ENCODE results near the gene ZNF318.
A peak's percentile ranks its signal among the peaks of the same experiment; 100 is the strongest.
"Not testable (repeated sequence)": the region's sequence is repeated elsewhere in the genome, so short reads cannot be mapped to it uniquely, and the experiment has no call there.

The ZNF318 gene

GRCh38 chr6:43394982-43395381 is 25.5 kb upstream of the ZNF318 start:
- H3K4me3 ChIP-seq (ENCODE audit: low read length) = no peak overlapping the region
- TF ChIP-seq CTCF (conservative IDR thresholded peaks at IDR 0.05; ENCODE audit: low read length) = no peak
- DNase-seq (ENCODE audit: low read depth) = no peak

- no peak overlapping the region for H3K4me3 ChIP-seq (ENCODE audit: low read length)
- no peak for DNase-seq (ENCODE audit: low read depth)
- TF ChIP-seq CTCF (conservative IDR thresholded peaks at IDR 0.05; ENCODE audit: low read length) = no peak
Observed at GRCh38 chr6:43393602-43394001, 24.2 kb upstream of the ZNF318 start.

- not testable (repeated sequence) for DNase-seq (ENCODE audit: low read depth); H3K4me3 ChIP-seq (ENCODE audit: low read length)
Observed at GRCh38 chr6:43393133-43393532, 23.7 kb upstream of the ZNF318 start.

- no peak for DNase-seq (ENCODE audit: low read depth)
- H3K4me3 ChIP-seq (ENCODE audit: low read length) = no peak overlapping the region
- no peak for TF ChIP-seq CTCF (conservative IDR thresholded peaks at IDR 0.05; ENCODE audit: low read length)
Observed at GRCh38 chr6:43391440-43392031, 22.1 kb upstream of the ZNF318 start.

GRCh38 chr6:43390753-43391439 is 21.4 kb upstream of the ZNF318 start:
- not testable (repeated sequence) for H3K4me3 ChIP-seq (ENCODE audit: low read length); DNase-seq (ENCODE audit: low read depth)

GRCh38 chr6:43389730-43390295 is 20.4 kb upstream of the ZNF318 start:
- no peak overlapping the region for H3K4me3 ChIP-seq (ENCODE audit: low read length)
- DNase-seq (ENCODE audit: low read depth) = no peak
- TF ChIP-seq CTCF (conservative IDR thresholded peaks at IDR 0.05; ENCODE audit: low read length) = no peak

- H3K4me3 ChIP-seq (ENCODE audit: low read length) = no peak overlapping the region
- DNase-seq (ENCODE audit: low read depth) = peak; percentile 17
- TF ChIP-seq CTCF (conservative IDR thresholded peaks at IDR 0.05; ENCODE audit: low read length) = peak; percentile 55
Observed at GRCh38 chr6:43386492-43386891, 17.0 kb upstream of the ZNF318 start.

GRCh38 chr6:43383021-43383667 is 13.7 kb upstream of the ZNF318 start:
- DNase-seq (ENCODE audit: low read depth) = peak; percentile 46
- no peak overlapping the region for H3K4me3 ChIP-seq (ENCODE audit: low read length)
- TF ChIP-seq CTCF (conservative IDR thresholded peaks at IDR 0.05; ENCODE audit: low read length) = no peak

- not testable (repeated sequence) for DNase-seq (ENCODE audit: low read depth); H3K4me3 ChIP-seq (ENCODE audit: low read length)
Observed at GRCh38 chr6:43380858-43381257, 11.4 kb upstream of the ZNF318 start.
